Heart left ventricle (tissue), 16 donors: ENCODE measurements around the gene EGFL6. TPM values are rescaled to one million over a fixed set of nuclear protein-coding genes. Genes with fewer than 3 reads are reported as not detected.
A peak's percentile ranks its signal among the peaks of the same experiment; 100 is the strongest.

ENCODE experiments used
- ATAC-seq, 4 donors: fragments of 200-7000 bp; cut with Tn5 transposase; one replicate each; pipeline ENCODE4 v1.9.1; 2020 to 2022; ENCODE audit warnings: moderate library complexity in 4 of 4, mild to moderate bottlenecking in 3 of 4, moderate number of reproducible peaks in 1 of 4
- DNase-seq, 5 donors: peaks; one replicate each; pipeline ENCODE4 v3.0.0-alpha.2; 2020
- H3K27ac ChIP-seq, 12 donors: fragments of 200-600 bp; sonication (generic) in 4 of 12; one replicate each; pipeline versions ENCODE4 v1.5.0 to v1.8.0; 2016 to 2022; ENCODE audit warnings: mild to moderate bottlenecking in 2 of 12
- H3K27me3 ChIP-seq, 9 donors: fragments of 200-600 bp; sonication (generic) in 2 of 9; one replicate each; pipeline versions ENCODE4 v1.5.1 to v1.8.0; 2016 to 2022; ENCODE audit warnings: mild to moderate bottlenecking in 3 of 9
- H3K36me3 ChIP-seq, 9 donors: fragments of 200-600 bp; sonication (generic) in 2 of 9; one replicate each; pipeline versions ENCODE4 v1.5.0 to v1.8.0; 2018 to 2022; ENCODE audit warnings: mild to moderate bottlenecking in 2 of 9
- H3K4me1 ChIP-seq, 12 donors: fragments of 200-600 bp; sonication (generic) in 4 of 12; one replicate each; pipeline versions ENCODE4 v1.5.0 to v1.8.0; 2016 to 2022; ENCODE audit warnings: mild to moderate bottlenecking in 3 of 12
- H3K4me3 ChIP-seq, 12 donors: fragments of 200-600 bp; sonication (generic) in 4 of 12; one replicate each; pipeline versions ENCODE4 v1.5.0 to v1.8.0; 2017 to 2022; ENCODE audit warnings: mild to moderate bottlenecking in 9 of 12, moderate library complexity in 4 of 12
- H3K9me3 ChIP-seq, 12 donors: fragments of 200-600 bp; sonication (generic) in 4 of 12; one replicate each; pipeline versions ENCODE4 v1.5.0 to v1.8.0; 2016 to 2022; ENCODE audit warnings: mild to moderate bottlenecking in 1 of 12
- POLR2A ChIP-seq, 2 donors: fragments of 450-650 bp; IDR thresholded peaks; one replicate each; pipeline ENCODE4 v1.6.1; 2017; ENCODE audit warnings: antibody characterized with exemption in 2 of 2, mild to moderate bottlenecking in 2 of 2, moderate library complexity in 2 of 2
- WGBS, 4 donors: extraction: QIAGEN DNeasy Blood & Tissue Kit in 2 of 4; methylation state at CpG; one replicate each; pipeline versions ENCODE4 v1.1.5 to v1.1.7; 2013 to 2018; 5-methylcytosine and 5-hydroxymethylcytosine counted together
- intact Hi-C, 10 donors: fragments of 100-400 bp; cut with DNase I; formaldehyde crosslinking; loops; one replicate each; pipeline versions ENCODE4 v1.11.1 to v1.14.2; 2022
- polyA plus RNA-seq, 2 donors: library from polyadenylated mRNA; stranded (reverse); fragments of 200-250 nt; gene quantifications; one replicate each; pipeline ENCODE4 v1.2.3, GENCODE V29; 2013
- total RNA-seq, 9 donors: library from RNA; depleted of rRNA in 2 of 9; stranded (reverse); fragments of >200 nt in 2 of 9; fragmentation: NEBNext Ultra II Directional in 3 of 9; extraction: Animal tissue kit (Norgen Biotek cat#: 25700) in 3 of 9; gene quantifications; one replicate each; pipeline versions ENCODE4 v1.1.0 to v1.2.4, GENCODE V29; 2016 to 2023
- TF ChIP-seq, protein P1 (sequence below), 12 donors: fragments of 200-600 bp; sonication (generic) in 4 of 12; IDR thresholded peaks; one replicate each; pipeline versions ENCODE4 v1.5.0 to v1.8.0; 2018 to 2022; ENCODE audit warnings: antibody characterized with exemption in 12 of 12, mild to moderate bottlenecking in 5 of 12
- donor health status: ischemic (EF 13 %, LVEDD 7.1; RV severe dilation, severe dysfunction).
- donor health status: healthy with polysubstance abuse.
- donor health status: DM: no; HTN: yes; CAD: no.
- donor health status: DM: no; HTN: no; CAD: no.
- donor health status: ischemic (EF 25% LVEDD 6.9; RV normal size, moderate dysfunction).
- donor health status: ischemic (EF 25% LVEDD 5.7; RV mildly dilated, moderate dysfunction).
- donor health status: healthy.
- donor health status: DM: yes; HTN: yes; CAD: no.
- donor health status: ischemic (EF 35%, LVEDD 5.7; RV mildly dilated, moderate dysfunction).
- donor health status: nonischemic (EF 11% LVEDD 7.7; RV severe dilation, severe dysfunction).
- donor health status: DM: yes; HTN: yes; CAD: no.
- donor health status: PGD.
- donor health status: ischemic (EF 29% LVEDD 5.4; RV normal size, mild dysfunction).
- donor health status: nonischemic (EF 23%, LVEDD 6.1; RV moderate dilation, normal function).

EGFL6 gene
- total and polyA plus RNA-seq, 11 donors, result 2.4 TPM; not detected in 10

DNA sequence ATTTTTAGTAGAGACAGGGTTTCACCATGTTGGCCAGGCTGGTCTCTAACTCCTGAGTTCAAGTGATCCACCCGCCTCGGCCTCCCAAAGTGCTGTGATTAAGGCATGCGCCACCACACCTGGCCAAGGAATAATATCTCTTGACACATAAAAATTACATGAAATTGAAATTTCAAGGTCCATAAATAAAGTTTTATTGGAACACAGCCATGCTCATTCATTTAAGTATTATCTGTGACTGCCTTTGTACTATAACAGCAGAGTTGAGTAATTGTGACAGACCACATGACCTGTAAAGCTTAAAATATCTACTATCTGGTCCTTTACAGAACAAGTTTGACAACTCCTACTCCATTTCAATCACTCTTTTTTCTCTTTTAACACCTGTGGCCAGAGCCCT lies 17.8 kb upstream of the EGFL6 start:
- TF ChIP-seq POLR2A (IDR thresholded peaks at IDR 0.05), result no peak
- TF ChIP-seq, protein P1, sequence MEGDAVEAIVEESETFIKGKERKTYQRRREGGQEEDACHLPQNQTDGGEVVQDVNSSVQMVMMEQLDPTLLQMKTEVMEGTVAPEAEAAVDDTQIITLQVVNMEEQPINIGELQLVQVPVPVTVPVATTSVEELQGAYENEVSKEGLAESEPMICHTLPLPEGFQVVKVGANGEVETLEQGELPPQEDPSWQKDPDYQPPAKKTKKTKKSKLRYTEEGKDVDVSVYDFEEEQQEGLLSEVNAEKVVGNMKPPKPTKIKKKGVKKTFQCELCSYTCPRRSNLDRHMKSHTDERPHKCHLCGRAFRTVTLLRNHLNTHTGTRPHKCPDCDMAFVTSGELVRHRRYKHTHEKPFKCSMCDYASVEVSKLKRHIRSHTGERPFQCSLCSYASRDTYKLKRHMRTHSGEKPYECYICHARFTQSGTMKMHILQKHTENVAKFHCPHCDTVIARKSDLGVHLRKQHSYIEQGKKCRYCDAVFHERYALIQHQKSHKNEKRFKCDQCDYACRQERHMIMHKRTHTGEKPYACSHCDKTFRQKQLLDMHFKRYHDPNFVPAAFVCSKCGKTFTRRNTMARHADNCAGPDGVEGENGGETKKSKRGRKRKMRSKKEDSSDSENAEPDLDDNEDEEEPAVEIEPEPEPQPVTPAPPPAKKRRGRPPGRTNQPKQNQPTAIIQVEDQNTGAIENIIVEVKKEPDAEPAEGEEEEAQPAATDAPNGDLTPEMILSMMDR (IDR thresholded peaks at IDR 0.05), result no peak
- intact Hi-C loops, result no loop called here
- H3K36me3 ChIP-seq, result no peaks in the 10 kb centered on the region
- ATAC-seq (no peak), DNase-seq (no peak)
- no peaks in the 10 kb centered on the region for H3K9me3 ChIP-seq
- H3K4me1 ChIP-seq, result no peaks in the 10 kb centered on the region
- peaks cover 0 to 58% (median 0%) of the 10 kb centered on the region in 9 donors for H3K27me3 ChIP-seq
- H3K4me3 ChIP-seq, result no peak overlapping the region
- H3K27ac ChIP-seq, result no peak overlapping the region
- WGBS, 4 donors, result 92 to 99% (median 97%) methylated on average over 3 of the region's 3 CpGs

DNA sequence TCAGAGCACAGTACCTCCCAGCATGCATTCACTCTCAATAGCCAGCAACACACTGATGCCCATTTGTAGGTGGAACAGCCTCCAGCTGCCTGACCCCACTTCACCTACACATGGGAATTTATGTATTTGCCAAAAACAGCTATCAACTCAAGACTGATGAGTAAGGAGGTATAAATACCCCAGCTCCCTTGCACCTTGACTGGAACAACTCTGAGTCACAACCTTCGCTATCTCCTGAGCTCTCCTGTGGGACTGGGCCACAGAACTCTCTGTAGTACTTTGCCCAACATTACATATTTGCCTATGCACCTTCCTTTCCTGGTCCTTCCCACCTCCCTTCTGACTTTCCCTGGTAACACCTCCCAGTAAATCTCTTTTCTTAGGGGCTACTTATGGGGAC lies 16.5 kb upstream of the EGFL6 start:
- 65 to 100% (median 85%) methylated on average over 1 of the region's 1 CpG for WGBS, 4 donors
- ATAC-seq (no peak), DNase-seq (no peak)
- TF ChIP-seq POLR2A (IDR thresholded peaks at IDR 0.05), result no peak
- TF ChIP-seq, protein P1 (IDR thresholded peaks at IDR 0.05), result no peak
- Histone ChIP-seq H3K36me3 (no peaks in the 10 kb centered on the region), H3K4me3 (no peak overlapping the region), H3K9me3 (no peaks in the 10 kb centered on the region), H3K27ac (no peak overlapping the region), H3K27me3 (peaks cover 0 to 59% (median 0%) of the 10 kb centered on the region in 9 donors), H3K4me1 (no peaks in the 10 kb centered on the region)
- intact Hi-C loops, result no loop called here

- Histone ChIP-seq H3K27ac (no peak overlapping the region), H3K27me3 (peaks cover 0 to 76% (median 6%) of the 10 kb centered on the region in 9 donors), H3K9me3 (no peaks in the 10 kb centered on the region), H3K36me3 (no peaks in the 10 kb centered on the region), H3K4me1 (peaks cover 0 to 8% (median 0%) of the 10 kb centered on the region in 12 donors), H3K4me3 (no peak overlapping the region)
- intact Hi-C loops, result no loop called here
- TF ChIP-seq, protein P1 (IDR thresholded peaks at IDR 0.05), result no peak
- no peak for TF ChIP-seq POLR2A (IDR thresholded peaks at IDR 0.05)
- DNase-seq, result no peak
- WGBS, 4 donors, result 19 to 36% (median 24%) methylated on average over 2 of the region's 2 CpGs
- ATAC-seq, result no peak
These were observed 3.9 kb upstream of the EGFL6 start for GRCh38 chrX:13565511-13565910.

GRCh38 chrX:13570261-13570605 lies 832 bp downstream of the EGFL6 start:
- TF ChIP-seq, protein P1 (IDR thresholded peaks at IDR 0.05), result no peak
- no peak for TF ChIP-seq POLR2A (IDR thresholded peaks at IDR 0.05)
- ATAC-seq (no peak), DNase-seq (no peak)
- H3K9me3 ChIP-seq, result no peaks in the 10 kb centered on the region
- H3K36me3 ChIP-seq, result no peaks in the 10 kb centered on the region
- peaks cover 0 to 8% (median 0%) of the 10 kb centered on the region in 12 donors for H3K4me1 ChIP-seq
- intact Hi-C loops, result no loop called here
- H3K27ac ChIP-seq, result no peak overlapping the region
- peak overlapping the region in 1 of 12 donors; percentile 2 for H3K4me3 ChIP-seq
- H3K27me3 ChIP-seq, result peaks cover 0 to 80% (median 6%) of the 10 kb centered on the region in 9 donors
- whole genome bisulfite sequencing, 4 donors, result 12 to 20% (median 17%) methylated on average over 9 of the region's 9 CpGs
